ENCODE data around the gene ZDBF2. TPM values are rescaled to one million over a fixed set of nuclear protein-coding genes. Genes with fewer than 3 reads are reported as not detected.
"Not testable (repeated sequence)": the region's sequence is repeated elsewhere in the genome, so short reads cannot be mapped to it uniquely, and the experiment has no call there.

ZDBF2 gene
- total RNA-seq, 2 donors from 2014 or later = 13.2 to 13.5 TPM

- TF ChIP-seq POLR2A (IDR thresholded peaks at IDR 0.05) = no peak
- no peak for TF ChIP-seq CTCF (IDR thresholded peaks at IDR 0.05)
- intact Hi-C loops (cut with DNase I) = no loop called here
- Histone ChIP-seq H3K9me3 (no peaks in the 10 kb centered on the region), H3K36me3 (replicated peaks in 1 of 2; ENCODE audit: insufficient read depth in 1 of 2, low read depth in 2 of 2) (peaks cover 0 to 5% of the 10 kb centered on the region in 2 donors), H3K4me3 (no peak overlapping the region), H3K27me3 (no peaks in the 10 kb centered on the region), H3K27ac (no peak overlapping the region), H3K4me1 (no peaks in the 10 kb centered on the region)
- DNase-seq (no peak), ATAC-seq (no peak)
- 75 to 84% methylated on average over 3 of the region's 3 CpGs for WGBS, 2 donors
Observed at GRCh38 chr2:206296128-206296527, 21.7 kb downstream of the ZDBF2 start.

- H3K36me3 ChIP-seq (replicated peaks in 1 of 2; ENCODE audit: insufficient read depth in 1 of 2, low read depth in 2 of 2); DNase-seq; H3K9me3 ChIP-seq; ATAC-seq; H3K27me3 ChIP-seq; H3K4me3 ChIP-seq; H3K27ac ChIP-seq; intact Hi-C loops (cut with DNase I); H3K4me1 ChIP-seq: not testable (repeated sequence)
- WGBS, 2 donors = 84 to 92% methylated on average over 10 of the region's 10 CpGs
Observed at GRCh38 chr2:206299608-206300007, 25.1 kb downstream of the ZDBF2 start.

- TF ChIP-seq CTCF (IDR thresholded peaks at IDR 0.05) (no peak), POLR2A (IDR thresholded peaks at IDR 0.05) (no peak)
- Histone ChIP-seq H3K36me3 (replicated peaks in 1 of 2; ENCODE audit: insufficient read depth in 1 of 2, low read depth in 2 of 2) (peaks cover 0 to 4% of the 10 kb centered on the region in 2 donors), H3K27ac (no peak overlapping the region), H3K27me3 (no peaks in the 10 kb centered on the region), H3K9me3 (no peaks in the 10 kb centered on the region), H3K4me3 (no peak overlapping the region), H3K4me1 (no peaks in the 10 kb centered on the region)
- ATAC-seq = no peak
- intact Hi-C loops (cut with DNase I) = no loop called here
- no peak for DNase-seq
- 78% methylated on average over 3 of the region's 3 CpGs for WGBS, 2 donors
Observed at GRCh38 chr2:206305523-206306245, 31.2 kb downstream of the ZDBF2 start.

- Histone ChIP-seq H3K9me3 (no peaks in the 10 kb centered on the region), H3K27ac (no peak overlapping the region), H3K4me1 (no peaks in the 10 kb centered on the region), H3K27me3 (no peaks in the 10 kb centered on the region), H3K36me3 (replicated peaks in 1 of 2; ENCODE audit: insufficient read depth in 1 of 2, low read depth in 2 of 2) (no peaks in the 10 kb centered on the region), H3K4me3 (no peak overlapping the region)
- no peak for TF ChIP-seq POLR2A (IDR thresholded peaks at IDR 0.05)
- no peak for TF ChIP-seq CTCF (IDR thresholded peaks at IDR 0.05)
- intact Hi-C loops (cut with DNase I) = no loop called here
- ATAC-seq (no peak), DNase-seq (no peak)
- 83 to 90% methylated on average over 9 of the region's 9 CpGs for WGBS, 2 donors
Observed at GRCh38 chr2:206311026-206311425, 36.6 kb downstream of the ZDBF2 start.

- DNase-seq (no peak), ATAC-seq (no peak)
- 77 to 100% methylated on average over 1 of the region's 1 CpG for WGBS, 2 donors
- no peaks in the 10 kb centered on the region for H3K9me3 ChIP-seq
- no peaks in the 10 kb centered on the region for H3K27me3 ChIP-seq
- H3K36me3 ChIP-seq (replicated peaks in 1 of 2; ENCODE audit: insufficient read depth in 1 of 2, low read depth in 2 of 2) = no peaks in the 10 kb centered on the region
- TF ChIP-seq CTCF (IDR thresholded peaks at IDR 0.05) (no peak), POLR2A (IDR thresholded peaks at IDR 0.05) (no peak)
- intact Hi-C loops (cut with DNase I) = no loop called here
- H3K4me1 ChIP-seq = no peaks in the 10 kb centered on the region
- H3K27ac ChIP-seq = no peak overlapping the region
- no peak overlapping the region for H3K4me3 ChIP-seq
Observed at GRCh38 chr2:206316141-206316540, 41.7 kb downstream of the ZDBF2 start.

All from body of pancreas (tissue), 4 donors.